GM12801 (cell line): Measurements from ENCODE around the gene OR2L3.

Experiments used
- CTCF ChIP-seq: IDR thresholded peaks from one replicate; pipeline ENCODE4 v1.5.1; 2011; ENCODE audit warnings: control low read depth; ENCODE audit not compliant: insufficient read length; ENCODE audit errors: extremely low read depth

The OR2L3 gene

GRCh38 chr1:248098529-248098928, 51.9 kb downstream of the OR2L3 start:
- TF ChIP-seq CTCF = no peak

GRCh38 chr1:248102847-248103246, 56.2 kb downstream of the OR2L3 start:
- no peak for TF ChIP-seq CTCF

GRCh38 chr1:248111157-248111556, 64.5 kb downstream of the OR2L3 start:
- TF ChIP-seq CTCF = no peak
